HG02759 (cell line): ENCODE results near the gene FMN1.

Experiments
- ATAC-seq: cut with Tn5 transposase; IDR thresholded peaks from one replicate; pipeline ENCODE4 v1.9.1; 2021; ENCODE audit warnings: mild to moderate bottlenecking, moderate library complexity; ENCODE audit not compliant: unreplicated experiment

Gene FMN1

GRCh38 chr15:33125894-33126537 is 68.5 kb downstream of the FMN1 start:
- no peak for ATAC-seq

- no peak for ATAC-seq
Measured at GRCh38 chr15:33124811-33125210, 69.7 kb downstream of the FMN1 start.

- no peak for ATAC-seq
Measured at GRCh38 chr15:33124279-33124678, 70.2 kb downstream of the FMN1 start.

- no peak for ATAC-seq
Measured at GRCh38 chr15:33119865-33120264, 74.6 kb downstream of the FMN1 start.

- ATAC-seq: no peak
Measured at GRCh38 chr15:33119273-33119672, 75.2 kb downstream of the FMN1 start.

GRCh38 chr15:33116198-33116597 is 78.3 kb downstream of the FMN1 start:
- ATAC-seq: no peak

GRCh38 chr15:33115191-33115861 is 79.2 kb downstream of the FMN1 start:
- no peak for ATAC-seq

- ATAC-seq: no peak
Measured at GRCh38 chr15:33114374-33114717, 80.2 kb downstream of the FMN1 start.

GRCh38 chr15:33113666-33114373 is 80.7 kb downstream of the FMN1 start:
- no peak for ATAC-seq

GRCh38 chr15:33112541-33113105 is 81.9 kb downstream of the FMN1 start:
- no peak for ATAC-seq

- no peak for ATAC-seq
Measured at GRCh38 chr15:33111041-33111451, 83.5 kb downstream of the FMN1 start.

GRCh38 chr15:33109345-33109744 is 85.2 kb downstream of the FMN1 start:
- no peak for ATAC-seq

- no peak for ATAC-seq
Measured at GRCh38 chr15:33108518-33108917, 86.0 kb downstream of the FMN1 start.

- no peak for ATAC-seq
Measured at GRCh38 chr15:33107950-33108349, 86.6 kb downstream of the FMN1 start.

GRCh38 chr15:33104212-33104611 is 90.3 kb downstream of the FMN1 start:
- no peak for ATAC-seq

GRCh38 chr15:33101036-33101435 is 93.5 kb downstream of the FMN1 start:
- ATAC-seq: no peak

- ATAC-seq: no peak
Measured at GRCh38 chr15:33100314-33100713, 94.2 kb downstream of the FMN1 start.

- no peak for ATAC-seq
Measured at GRCh38 chr15:33099739-33100138, 94.8 kb downstream of the FMN1 start.

GRCh38 chr15:33099213-33099612 is 95.3 kb downstream of the FMN1 start:
- ATAC-seq: no peak

GRCh38 chr15:33098094-33099058 is 96.1 kb downstream of the FMN1 start:
- no peak for ATAC-seq

- no peak for ATAC-seq
Measured at GRCh38 chr15:33096134-33096533, 98.4 kb downstream of the FMN1 start.
